HG03571 (cell line): ENCODE measurements around the gene TRIM60.
"Not testable (repeated sequence)": the region's sequence is repeated elsewhere in the genome, so short reads cannot be mapped to it uniquely, and the experiment has no call there.

ENCODE experiments used
- ATAC-seq: cut with Tn5 transposase; IDR thresholded peaks from one replicate; pipeline ENCODE4 v1.9.1; 2021; ENCODE audit not compliant: unreplicated experiment

TRIM60 gene

GRCh38 chr4:165052627-165053026 lies 20.8 kb downstream of the TRIM60 start:
- no peak for ATAC-seq

- no peak for ATAC-seq
These were observed 21.8 kb downstream of the TRIM60 start, which contains the start of gene TRIM75 for GRCh38 chr4:165053645-165054044. Gene TRIM75, plus strand, starts transcription at chr4:165053866. Its CDS starts 5,282 bp downstream, at chr4:165059148.

DNA sequence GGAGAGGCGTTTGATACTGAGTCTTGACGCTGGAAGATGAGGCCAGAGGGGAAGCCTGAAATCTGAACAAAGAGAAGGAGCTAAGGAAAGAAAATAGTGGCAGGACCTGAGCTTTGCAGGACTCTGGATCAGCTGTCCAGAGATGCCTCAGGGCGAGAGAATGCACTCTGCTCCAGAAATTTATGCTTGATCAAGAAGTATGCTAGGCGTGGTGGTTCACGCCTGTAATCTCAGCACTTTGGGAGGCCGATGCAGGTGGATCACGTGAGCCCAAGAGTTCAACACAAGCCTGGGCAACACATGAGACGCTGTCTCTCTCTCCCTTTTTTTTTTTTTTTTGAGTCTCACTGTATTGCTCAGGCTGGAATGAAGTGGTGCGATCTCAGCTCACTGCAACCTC lies 23.8 kb downstream of the TRIM60 start:
- ATAC-seq: no peak

DNA sequence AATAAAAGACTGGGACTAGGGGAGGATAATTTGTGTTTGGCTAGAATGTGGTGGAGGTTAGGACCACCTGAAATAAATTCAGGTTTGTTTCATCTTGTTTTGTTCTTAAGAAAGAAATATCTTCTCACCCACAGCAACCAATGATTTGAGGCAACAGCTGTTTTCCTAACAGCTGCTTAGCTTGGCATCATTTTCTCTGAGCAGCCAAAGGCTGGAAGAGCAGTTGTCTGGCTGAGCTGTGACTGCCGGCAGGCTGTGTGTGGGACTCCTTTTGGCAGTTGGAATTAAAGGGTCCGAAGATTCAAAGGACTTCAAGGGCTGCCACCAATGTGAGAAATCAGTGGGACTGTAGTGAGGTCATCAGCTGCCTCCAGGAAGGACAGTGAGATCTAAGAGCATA lies 26.9 kb downstream of the TRIM60 start:
- ATAC-seq: no peak

DNA sequence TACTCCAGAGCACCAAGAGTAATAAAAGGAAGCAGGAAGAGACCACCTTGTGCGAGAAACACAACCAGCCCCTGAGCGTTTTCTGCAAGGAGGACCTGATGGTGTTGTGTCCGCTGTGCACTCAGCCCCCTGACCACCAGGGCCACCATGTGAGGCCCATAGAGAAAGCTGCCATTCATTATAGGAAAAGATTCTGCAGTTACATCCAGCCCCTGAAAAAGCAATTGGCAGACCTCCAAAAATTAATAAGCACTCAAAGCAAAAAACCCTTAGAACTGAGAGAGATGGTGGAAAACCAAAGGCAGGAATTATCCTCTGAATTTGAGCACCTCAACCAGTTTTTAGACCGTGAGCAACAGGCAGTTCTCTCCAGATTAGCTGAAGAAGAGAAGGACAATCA lies 27.6 kb downstream of the TRIM60 start:
- no peak for ATAC-seq

- ATAC-seq: no peak
These were observed 29.1 kb downstream of the TRIM60 start for GRCh38 chr4:165060938-165061337.

DNA sequence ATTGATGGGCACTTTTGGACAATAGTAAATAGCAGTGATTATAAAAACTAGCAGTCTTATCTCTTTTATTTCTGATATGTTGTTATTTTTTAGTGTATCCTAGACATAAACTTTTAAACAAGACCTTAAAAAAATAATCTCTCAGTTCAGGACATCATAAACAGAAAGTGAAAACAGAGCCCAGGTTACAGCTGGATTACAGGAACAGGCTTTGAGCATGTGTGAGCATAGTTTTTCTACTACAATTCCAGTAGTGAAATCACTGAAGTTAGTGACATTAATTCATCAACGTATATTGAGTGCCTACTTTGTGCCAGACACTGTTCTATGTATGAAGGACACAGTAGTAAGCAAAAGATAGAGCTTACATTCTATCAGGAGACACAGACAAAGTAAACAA lies 38.8 kb downstream of the TRIM60 start:
- no peak for ATAC-seq

GRCh38 chr4:165073346-165073745 lies 41.5 kb downstream of the TRIM60 start:
- ATAC-seq: not testable (repeated sequence)

GRCh38 chr4:165077034-165077578 lies 45.3 kb downstream of the TRIM60 start:
- no peak for ATAC-seq

- no peak for ATAC-seq
These were observed 47.7 kb downstream of the TRIM60 start for GRCh38 chr4:165079476-165079875.

DNA sequence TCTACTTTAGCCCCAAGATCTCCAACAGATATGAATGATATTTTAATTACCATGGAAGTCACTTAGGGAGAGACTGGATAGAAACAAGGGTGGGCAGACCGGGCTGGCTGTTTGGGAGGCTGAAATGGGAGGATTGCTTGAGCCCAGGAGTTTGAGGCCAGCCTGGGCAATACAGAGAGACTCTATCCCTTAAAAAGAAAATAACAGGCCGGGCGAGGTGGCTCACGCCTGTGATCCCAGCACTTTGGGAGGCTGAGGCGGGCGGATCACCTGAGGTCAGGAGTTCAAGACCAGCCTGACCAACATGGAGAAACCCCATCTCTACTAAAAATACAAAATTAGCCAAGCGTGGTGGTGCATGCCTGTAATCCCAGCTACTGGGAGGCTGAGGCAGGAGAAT lies 53.0 kb downstream of the TRIM60 start:
- not testable (repeated sequence) for ATAC-seq

DNA sequence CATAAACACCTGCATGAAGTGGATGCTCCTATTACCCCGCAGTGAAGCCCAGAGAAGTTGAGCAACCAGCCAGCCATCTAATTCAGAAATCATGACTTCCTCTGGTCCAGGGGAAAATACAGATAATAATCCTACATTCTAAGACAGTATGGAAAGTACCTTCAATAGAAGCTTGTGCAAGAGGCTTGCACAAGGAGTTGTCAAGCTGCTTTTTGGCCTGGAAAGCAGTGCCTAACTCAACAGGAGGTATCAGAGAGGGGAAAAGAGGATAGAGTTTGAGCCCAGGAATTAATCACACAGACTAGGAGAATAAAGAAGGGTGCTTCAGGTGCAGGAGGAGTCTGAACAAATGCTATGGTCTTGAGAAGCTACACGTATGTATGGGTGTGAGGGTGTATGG lies 54.1 kb downstream of the TRIM60 start:
- ATAC-seq: no peak

GRCh38 chr4:165088366-165088765 lies 56.6 kb downstream of the TRIM60 start:
- no peak for ATAC-seq
